HFFc6 (cell line): ENCODE measurements around the gene MOCS1. TPM values are rescaled to one million over a fixed set of nuclear protein-coding genes. Genes with fewer than 3 reads are reported as not detected.

ENCODE experiments used
- DNase-seq: peaks from one replicate; pipeline ENCODE4 v3.0.0-alpha.2; 2018
- H3K27ac Mint-ChIP-seq: 2 replicates; pipeline ENCODE4 v1.8.0; 2020; ENCODE audit warnings: mild to moderate bottlenecking, mixed read lengths
- H3K27me3 Mint-ChIP-seq: 2 replicates; pipeline ENCODE4 v1.8.0; 2021; ENCODE audit warnings: mild to moderate bottlenecking, moderate library complexity, mixed read lengths; ENCODE audit not compliant: insufficient read depth
- H3K36me3 Mint-ChIP-seq: 2 replicates; pipeline ENCODE4 v1.8.0; 2021; ENCODE audit warnings: low read depth, mixed read lengths
- H3K4me1 Mint-ChIP-seq: 2 replicates; pipeline ENCODE4 v1.8.0; 2020; ENCODE audit warnings: low read depth, mixed read lengths
- H3K4me3 Mint-ChIP-seq: 2 replicates; pipeline ENCODE4 v1.8.0; 2020; ENCODE audit warnings: mild to moderate bottlenecking, moderate library complexity, mixed read lengths
- H3K9me3 Mint-ChIP-seq: 2 replicates; pipeline ENCODE4 v1.8.0; 2020; ENCODE audit warnings: mild to moderate bottlenecking, mixed read lengths
- CTCF ChIP-seq: fragments of 200-600 bp; sonication (generic); IDR thresholded peaks from 2 replicates; pipeline ENCODE4 v1.5.0; 2021; ENCODE audit warnings: antibody characterized with exemption, mild to moderate bottlenecking
- long read RNA-seq: library from polyadenylated mRNA; unstranded; transcript quantifications from one replicate; pipeline ENCODE4 v2.0.0, GENCODE V29; 2019
- total RNA-seq, 6 experiments: library from RNA; stranded (reverse); fragmentation: NEBNext Ultra II Directional; extraction: Animal tissue kit (Norgen Biotek cat#: 25700); gene quantifications; 2 replicates in 1 of 6; 3 replicates in 5 of 6; pipeline ENCODE4 v1.2.3, GENCODE V29; 2021

MOCS1 gene
- total RNA-seq: 10 to 100 TPM in 2 of 6 experiments, 1 to 10 TPM in 4; 7.9 to 11.1 (median 9.2) TPM
- long read RNA-seq, transcript MOCS1-203 (11 exons, 3,358 nt): major isoform, 7 of 12 reads
- long read RNA-seq, partial matches to known transcripts: 2 of 12 reads
- long read RNA-seq, other reads (novel, unspliced or antisense): 3 of 12 reads

GRCh38 chr6:39934131-39934757 lies at the start of gene MOCS1:
MOCS1 (minus strand) TSS chr6:39934462; CDS start chr6:39934417, 45 bp downstream.
- peak within 1 kb of the TSS; percentile 88 for H3K4me3 Mint-ChIP-seq
- peaks cover 3% of the 10 kb centered on the region for H3K27me3 Mint-ChIP-seq
- peak within 1 kb of the TSS; percentile 35; the same call in 1 of the 2 replicates for H3K27ac Mint-ChIP-seq
- H3K36me3 Mint-ChIP-seq: no peaks in the 10 kb centered on the region
- no peaks in the 10 kb centered on the region for H3K9me3 Mint-ChIP-seq
- peak; percentile 41 for DNase-seq
- H3K4me1 Mint-ChIP-seq: peaks cover 27% of the 10 kb centered on the region
- no peak for TF ChIP-seq CTCF

- peaks cover 6% of the 10 kb centered on the region for H3K9me3 Mint-ChIP-seq
- no peaks in the 10 kb centered on the region for H3K36me3 Mint-ChIP-seq
- H3K27ac Mint-ChIP-seq: no peak overlapping the region
- H3K27me3 Mint-ChIP-seq: peaks cover 3% of the 10 kb centered on the region
- TF ChIP-seq CTCF: no peak
- H3K4me1 Mint-ChIP-seq: no peaks in the 10 kb centered on the region
- H3K4me3 Mint-ChIP-seq: no peak overlapping the region
- no peak for DNase-seq
These were observed 49.8 kb upstream of the MOCS1 start for GRCh38 chr6:39984051-39984450.

- H3K4me1 Mint-ChIP-seq: no peaks in the 10 kb centered on the region
- no peak for DNase-seq
- no peak for TF ChIP-seq CTCF
- H3K4me3 Mint-ChIP-seq: no peak overlapping the region
- H3K36me3 Mint-ChIP-seq: no peaks in the 10 kb centered on the region
- H3K9me3 Mint-ChIP-seq: peaks cover 6% of the 10 kb centered on the region
- H3K27me3 Mint-ChIP-seq: peaks cover 3% of the 10 kb centered on the region
- H3K27ac Mint-ChIP-seq: no peak overlapping the region
These were observed 48.9 kb upstream of the MOCS1 start for GRCh38 chr6:39983193-39983592.

GRCh38 chr6:39982720-39983119 lies 48.5 kb upstream of the MOCS1 start:
- H3K4me1 Mint-ChIP-seq: no peaks in the 10 kb centered on the region
- peaks cover 3% of the 10 kb centered on the region for H3K27me3 Mint-ChIP-seq
- no peak for TF ChIP-seq CTCF
- no peak for DNase-seq
- no peaks in the 10 kb centered on the region for H3K36me3 Mint-ChIP-seq
- H3K9me3 Mint-ChIP-seq: peaks cover 6% of the 10 kb centered on the region
- H3K27ac Mint-ChIP-seq: no peak overlapping the region
- no peak overlapping the region for H3K4me3 Mint-ChIP-seq

GRCh38 chr6:39980839-39981580 lies 46.7 kb upstream of the MOCS1 start:
- DNase-seq: peak; percentile 40
- H3K4me3 Mint-ChIP-seq: no peak overlapping the region
- H3K27ac Mint-ChIP-seq: no peak overlapping the region
- no peaks in the 10 kb centered on the region for H3K9me3 Mint-ChIP-seq
- no peaks in the 10 kb centered on the region for H3K4me1 Mint-ChIP-seq
- peaks cover 3% of the 10 kb centered on the region for H3K27me3 Mint-ChIP-seq
- TF ChIP-seq CTCF: peak; percentile 70
- H3K36me3 Mint-ChIP-seq: no peaks in the 10 kb centered on the region
